Tibial nerve (tissue), 4 donors: Measurements from ENCODE around the gene CYP4F11. TPM values are rescaled to one million over a fixed set of nuclear protein-coding genes. Genes with fewer than 3 reads are reported as not detected.

ENCODE experiments used
- DNase-seq, 2 donors: peaks; one replicate each; pipeline ENCODE4 v3.0.0-alpha.2; 2019; ENCODE audit warnings: low spot score in 2 of 2
- H3K27ac ChIP-seq, 4 donors: fragments of 200-600 bp; sonication (generic) in 3 of 4; one replicate each; pipeline ENCODE4 v1.5.1; 2017 to 2019; ENCODE audit warnings: mild to moderate bottlenecking in 1 of 4
- H3K27me3 ChIP-seq, 2 donors: fragments of 200-600 bp; sonication (generic) in 1 of 2; one replicate each; pipeline versions ENCODE4 v1.5.1 to v1.6.0; 2017 to 2019
- H3K36me3 ChIP-seq, 3 donors: fragments of 200-600 bp; sonication (generic); one replicate each; pipeline ENCODE4 v1.5.1; 2018 to 2019
- H3K4me1 ChIP-seq, 4 donors: fragments of 200-600 bp; sonication (generic) in 3 of 4; one replicate each; pipeline ENCODE4 v1.5.1; 2017 to 2019
- H3K4me3 ChIP-seq, 4 donors: fragments of 200-600 bp; sonication (generic) in 3 of 4; one replicate each; pipeline ENCODE4 v1.5.1; 2017 to 2019; ENCODE audit warnings: mild to moderate bottlenecking in 1 of 4, moderate library complexity in 1 of 4
- H3K9me3 ChIP-seq, 4 donors: fragments of 200-600 bp; sonication (generic) in 3 of 4; one replicate each; pipeline ENCODE4 v1.5.1; 2017 to 2019
- CTCF ChIP-seq, 5 experiments: fragments of 200-600 bp in 3 of 5; fragments of 450-650 bp in 2 of 5; sonication (generic) in 3 of 5; IDR thresholded peaks; one replicate each; pipeline ENCODE4 v1.5.1; 2016 to 2019; ENCODE audit warnings: antibody characterized with exemption in 5 of 5, mild to moderate bottlenecking in 3 of 5, moderate library complexity in 2 of 5
- EP300 ChIP-seq, 2 donors: sonication (generic); formaldehyde crosslinking; IDR thresholded peaks; one replicate each; pipeline ENCODE4 v1.6.1; 2017; ENCODE audit warnings: antibody characterized with exemption in 2 of 2, mild to moderate bottlenecking in 1 of 2
- POLR2A ChIP-seq, 2 donors: fragments of 450-650 bp; IDR thresholded peaks; one replicate each; pipeline ENCODE4 v1.6.1; 2017; ENCODE audit warnings: antibody characterized with exemption in 2 of 2, mild to moderate bottlenecking in 2 of 2, moderate library complexity in 2 of 2
- WGBS, 2 donors: methylation state at CpG; one replicate each; pipeline ENCODE4 v1.1.5; 2018; 5-methylcytosine and 5-hydroxymethylcytosine counted together
- total RNA-seq, 4 donors: library from RNA; depleted of rRNA; stranded (reverse); fragments of >200 nt; gene quantifications; one replicate each; pipeline ENCODE4 v1.1.0, GENCODE V29; 2016

CYP4F11 gene
- total RNA-seq, 4 donors from 2014 or later, result 2.5 to 3.3 (median 3.1) TPM; not detected in 1

DNA sequence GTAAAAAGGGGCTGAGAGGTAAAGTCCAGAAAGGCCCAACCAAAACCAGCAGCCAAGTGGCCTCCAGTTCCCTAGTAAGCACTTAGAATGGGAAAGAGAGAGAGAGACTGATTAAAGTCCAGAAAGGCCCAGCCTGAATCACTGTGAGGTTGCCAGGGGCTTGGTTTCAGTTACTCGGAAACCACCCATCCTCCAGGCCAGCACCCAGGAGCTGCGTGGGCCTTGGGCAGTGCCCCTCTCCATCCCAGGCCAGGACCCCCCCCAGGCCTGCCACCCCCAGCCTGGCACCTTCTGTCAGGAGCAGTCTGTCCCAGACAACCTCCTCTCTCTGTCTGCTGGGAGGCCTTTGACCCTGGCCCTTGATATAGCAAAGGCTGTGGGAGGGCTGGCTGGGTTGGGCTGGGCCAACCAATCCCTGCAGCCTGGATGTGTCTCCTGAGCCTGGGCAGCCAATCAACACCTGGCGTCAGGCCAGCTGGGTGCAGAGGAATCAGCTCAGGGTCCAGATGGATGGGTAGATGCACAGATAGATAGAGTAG lies 36.5 kb downstream of the CYP4F11 start, which contains the start of gene CYP4F2:
Gene CYP4F2, minus strand, starts transcription at position 337 of the 539 bp plus-strand sequence. CDS start 463 bp downstream, outside the sequence.
- Histone ChIP-seq H3K27me3 (peaks cover 0 to 15% of the 10 kb centered on the region in 2 donors), H3K36me3 (no peaks in the 10 kb centered on the region), H3K4me3 (no peak within 1 kb of the TSS), H3K9me3 (peaks cover 0 to under 1% (median 0%) of the 10 kb centered on the region in 4 donors), H3K27ac (no peak within 1 kb of the TSS), H3K4me1 (peaks cover 0 to 8% (median 0%) of the 10 kb centered on the region in 4 donors)
- TF ChIP-seq CTCF (IDR thresholded peaks at IDR 0.05) (no peak), EP300 (IDR thresholded peaks at IDR 0.05) (no peak), POLR2A (IDR thresholded peaks at IDR 0.05) (no peak)
- 89 to 92% methylated on average over 3 of the region's 3 CpGs for WGBS, 2 donors
- DNase-seq, result no peak

- no peak for TF ChIP-seq POLR2A (IDR thresholded peaks at IDR 0.05)
- TF ChIP-seq CTCF (IDR thresholded peaks at IDR 0.05), result no peak
- TF ChIP-seq EP300 (IDR thresholded peaks at IDR 0.05), result no peak
- H3K27ac ChIP-seq, result no peak overlapping the region
- no peak for DNase-seq
- WGBS, 2 donors, result 82 to 86% methylated on average over 16 of the region's 16 CpGs
- no peaks in the 10 kb centered on the region for H3K36me3 ChIP-seq
- H3K27me3 ChIP-seq, result peaks cover 0 to 15% of the 10 kb centered on the region in 2 donors
- peaks cover 0 to 8% (median 0%) of the 10 kb centered on the region in 4 donors for H3K4me1 ChIP-seq
- H3K4me3 ChIP-seq, result no peak overlapping the region
- H3K9me3 ChIP-seq, result no peaks in the 10 kb centered on the region
These were observed 37.1 kb downstream of the CYP4F11 start for GRCh38 chr19:15897026-15897737.

DNA sequence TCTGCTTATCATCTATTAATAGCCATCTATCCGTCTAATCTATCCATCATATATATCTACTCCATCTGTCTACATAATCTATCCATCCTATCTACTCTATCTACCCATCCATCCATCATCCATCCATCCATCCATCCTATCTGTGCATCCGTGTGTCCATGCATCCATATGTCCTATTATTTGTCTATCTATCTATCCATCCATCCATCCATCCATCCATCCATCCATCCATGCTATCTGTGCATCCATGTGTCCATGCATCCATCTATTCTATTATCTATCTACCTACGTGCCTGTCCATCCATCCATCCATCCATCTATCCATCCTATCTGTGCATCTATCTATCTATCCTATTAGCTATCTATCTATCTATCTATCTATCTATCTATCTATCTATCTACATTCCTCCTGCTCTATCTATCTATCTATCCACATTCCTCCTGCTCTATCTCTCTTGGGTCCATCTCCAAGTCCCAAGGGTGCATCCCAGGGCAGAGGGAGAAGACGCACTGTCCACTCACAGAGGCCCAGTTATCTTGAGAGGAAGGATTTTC lies 38.4 kb downstream of the CYP4F11 start:
- Histone ChIP-seq H3K4me3 (no peak overlapping the region), H3K27me3 (peaks cover 0 to 14% of the 10 kb centered on the region in 2 donors), H3K4me1 (peaks cover 0 to 8% (median 0%) of the 10 kb centered on the region in 4 donors)

GRCh38 chr19:15894359-15894758 lies 40.0 kb downstream of the CYP4F11 start:
- no peak for DNase-seq
- TF ChIP-seq CTCF (IDR thresholded peaks at IDR 0.05) (no peak), POLR2A (IDR thresholded peaks at IDR 0.05) (no peak), EP300 (IDR thresholded peaks at IDR 0.05) (no peak)
- Histone ChIP-seq H3K9me3 (peaks cover 0 to 4% (median 0%) of the 10 kb centered on the region in 4 donors), H3K36me3 (no peaks in the 10 kb centered on the region), H3K27me3 (peaks cover 0 to under 1% of the 10 kb centered on the region in 2 donors), H3K27ac (no peak overlapping the region), H3K4me3 (no peak overlapping the region), H3K4me1 (peaks cover 0 to under 1% (median 0%) of the 10 kb centered on the region in 4 donors)
- WGBS, 2 donors, result 69 to 96% methylated on average over 2 of the region's 2 CpGs

More for the DNA sequence above, 38.4 kb downstream of the CYP4F11 start:
- Histone ChIP-seq H3K9me3 (peaks cover 0 to 4% (median 0%) of the 10 kb centered on the region in 4 donors), H3K36me3 (no peaks in the 10 kb centered on the region), H3K27ac (no peak overlapping the region)
- WGBS, 2 donors, result 75 to 82% methylated on average over 4 of the region's 4 CpGs
- no peak for DNase-seq
- TF ChIP-seq CTCF (IDR thresholded peaks at IDR 0.05) (no peak), POLR2A (IDR thresholded peaks at IDR 0.05) (no peak), EP300 (IDR thresholded peaks at IDR 0.05) (no peak)

- Histone ChIP-seq H3K4me1 (no peaks in the 10 kb centered on the region), H3K36me3 (no peaks in the 10 kb centered on the region), H3K27me3 (no peaks in the 10 kb centered on the region), H3K4me3 (no peak overlapping the region), H3K27ac (no peak overlapping the region), H3K9me3 (peaks cover 0 to 4% (median 0%) of the 10 kb centered on the region in 4 donors)
- no peak for DNase-seq
- TF ChIP-seq POLR2A (IDR thresholded peaks at IDR 0.05) (no peak), EP300 (IDR thresholded peaks at IDR 0.05) (no peak), CTCF (IDR thresholded peaks at IDR 0.05) (no peak)
- 44 to 59% methylated on average over 5 to 7 of the region's 7 CpGs for WGBS, 2 donors
These were observed 40.9 kb downstream of the CYP4F11 start for GRCh38 chr19:15893477-15893876.
